HG02623 (cell line): Measurements from ENCODE around the gene BCOR.

ENCODE experiments used
- ATAC-seq: cut with Tn5 transposase; IDR thresholded peaks from one replicate; pipeline ENCODE4 v1.9.1; 2021; ENCODE audit warnings: moderate library complexity; ENCODE audit not compliant: unreplicated experiment

BCOR gene

DNA sequence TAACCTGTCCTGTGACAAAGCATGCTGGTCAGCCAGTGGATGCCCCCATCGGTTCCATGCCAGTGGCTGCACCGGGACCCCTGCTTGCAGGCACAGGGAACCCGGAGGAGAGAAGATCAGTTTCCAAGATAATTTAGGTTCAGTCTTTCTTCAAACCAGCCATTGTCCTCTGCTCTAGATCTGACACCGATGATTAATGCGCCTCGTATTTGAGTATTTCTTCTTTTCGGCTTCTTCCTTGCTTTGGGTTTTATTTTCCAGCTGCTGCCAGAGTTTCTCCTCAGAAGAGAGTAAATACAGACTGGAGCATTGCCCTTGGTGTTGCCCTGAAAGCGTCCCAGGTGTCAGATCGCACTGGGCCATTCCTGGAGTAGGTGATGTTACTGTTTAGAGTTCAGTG lies 19.2 kb upstream of the BCOR start:
- no peak for ATAC-seq

DNA sequence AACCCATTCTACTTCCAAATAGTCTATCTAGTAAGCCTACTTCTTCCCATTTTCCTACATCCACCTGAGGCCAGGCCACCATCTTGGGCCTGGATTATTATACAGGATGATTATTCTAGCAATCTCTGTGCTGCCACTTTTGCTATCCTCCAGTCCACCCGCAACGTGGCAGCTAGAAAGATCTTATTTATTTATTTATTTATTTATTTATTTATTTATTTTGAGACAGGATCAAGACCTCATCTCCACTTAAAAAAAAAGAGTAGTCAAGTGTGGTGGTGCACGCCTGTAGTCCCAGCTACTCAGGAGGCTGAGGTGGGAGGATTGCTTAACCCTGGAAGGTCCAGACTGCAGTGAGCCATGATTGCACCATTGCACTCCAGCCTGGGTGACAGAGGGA lies 15.2 kb upstream of the BCOR start:
- ATAC-seq = no peak

DNA sequence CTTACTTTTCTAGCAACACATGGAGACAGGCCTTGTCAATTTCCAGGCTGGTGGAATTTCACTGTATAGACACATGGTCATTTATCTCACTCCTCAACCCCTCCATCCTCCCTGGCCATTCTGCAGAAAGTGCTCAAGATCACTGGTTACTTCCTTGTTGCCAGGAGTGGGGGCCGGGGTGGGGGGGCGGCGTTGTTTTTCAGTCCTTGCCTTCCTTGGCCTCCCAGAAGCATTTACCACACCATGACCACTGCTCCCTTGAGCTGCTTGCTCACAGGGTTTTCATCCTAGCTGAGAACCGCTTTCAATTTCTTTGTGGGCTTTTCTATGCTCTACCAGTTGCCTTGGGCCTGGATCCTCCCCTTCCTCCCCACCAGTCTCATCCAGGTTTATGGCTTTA lies 14.1 kb upstream of the BCOR start:
- no peak for ATAC-seq

DNA sequence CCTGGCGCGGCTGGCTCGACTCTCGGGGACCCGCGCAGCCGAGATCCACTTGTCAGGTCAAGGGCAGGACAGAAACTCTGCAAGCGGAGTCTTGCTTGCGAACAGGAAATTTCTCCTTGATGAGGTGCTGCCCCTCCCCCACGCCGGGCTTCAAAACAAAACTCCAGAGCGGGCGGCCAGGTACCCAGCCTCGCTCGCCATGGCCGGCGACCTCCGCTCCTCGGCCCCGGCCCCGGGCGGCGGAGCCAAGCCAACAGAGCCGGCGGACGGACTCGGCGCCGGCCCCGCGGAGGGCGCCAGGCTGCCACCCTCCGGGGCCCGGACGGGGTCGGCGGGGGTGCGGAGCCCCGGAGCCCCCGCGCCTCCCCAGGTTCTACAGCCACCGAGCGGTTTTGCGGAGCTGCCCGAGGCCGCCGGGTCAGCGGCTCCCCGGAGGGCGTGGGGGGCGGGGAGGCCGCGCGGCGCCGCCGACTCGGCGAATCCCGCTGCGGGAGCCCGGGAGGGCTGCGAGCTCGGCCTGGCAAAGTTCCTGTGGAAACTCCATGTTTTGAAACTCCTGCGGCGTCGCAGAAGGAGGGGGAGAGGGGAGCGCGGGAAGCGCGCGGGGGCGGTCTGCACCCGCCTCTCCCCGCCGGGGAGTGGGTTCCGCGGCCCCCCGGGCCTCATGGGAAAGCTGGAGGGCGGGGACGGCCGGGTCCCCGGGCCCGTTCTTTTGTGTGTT lies 11.7 kb upstream of the BCOR start:
- ATAC-seq = no peak

DNA sequence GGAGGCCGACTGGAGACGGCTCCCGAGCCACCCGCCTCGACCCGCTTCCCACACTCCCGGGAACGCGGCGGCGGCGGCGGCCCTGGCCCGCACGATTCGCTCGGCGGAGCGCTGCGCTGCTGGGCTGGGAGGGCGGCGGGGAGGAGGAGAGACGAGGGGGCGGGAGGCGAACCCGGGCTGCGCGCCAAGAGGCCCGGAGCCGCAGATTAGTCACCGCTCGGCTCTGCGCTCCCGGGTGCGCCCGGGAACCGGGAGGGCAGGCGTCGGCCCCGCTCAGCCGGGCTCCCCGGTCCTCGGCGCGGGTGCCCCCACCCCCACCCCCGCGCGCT lies 11.2 kb upstream of the BCOR start:
- no peak for ATAC-seq

DNA sequence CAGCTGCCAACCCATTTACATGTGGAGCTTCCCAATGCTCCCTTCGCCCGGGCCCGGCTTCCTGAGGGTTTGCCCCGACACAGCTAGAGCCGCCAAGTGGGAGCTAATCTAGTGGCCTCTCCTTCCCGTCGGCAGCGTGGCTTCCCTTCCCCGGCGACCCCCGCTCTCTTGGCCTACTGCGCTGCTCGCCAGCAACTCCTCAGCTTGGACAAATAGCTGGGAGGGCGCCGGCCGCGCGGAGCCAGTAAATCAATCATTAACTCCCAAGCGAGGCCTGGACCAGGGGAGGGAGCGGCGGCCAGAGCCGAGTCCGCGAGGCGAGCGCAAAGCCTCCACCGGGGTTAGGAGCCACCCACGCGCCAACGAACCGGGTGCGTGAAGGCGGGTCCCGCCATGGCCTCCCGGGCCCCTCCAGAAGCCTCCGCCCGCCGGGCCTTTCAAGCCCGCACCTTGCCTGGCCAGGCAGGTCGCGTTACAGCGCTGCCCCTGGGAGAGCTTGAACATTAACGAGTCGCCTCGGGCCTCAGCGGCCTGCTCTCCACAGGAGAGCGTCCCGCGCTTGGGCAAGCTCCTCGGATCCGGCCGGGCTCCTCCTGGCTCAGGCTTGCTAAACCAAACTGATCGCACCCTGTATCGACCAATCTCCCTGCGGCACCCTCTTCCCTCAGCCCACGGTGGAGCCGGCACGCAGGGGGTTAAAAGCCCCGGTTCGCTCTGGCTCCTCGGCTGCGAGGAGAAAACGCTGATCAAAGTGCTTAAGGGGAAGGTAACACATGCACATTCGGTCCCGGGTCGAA lies 10.6 kb upstream of the BCOR start:
- ATAC-seq = no peak

DNA sequence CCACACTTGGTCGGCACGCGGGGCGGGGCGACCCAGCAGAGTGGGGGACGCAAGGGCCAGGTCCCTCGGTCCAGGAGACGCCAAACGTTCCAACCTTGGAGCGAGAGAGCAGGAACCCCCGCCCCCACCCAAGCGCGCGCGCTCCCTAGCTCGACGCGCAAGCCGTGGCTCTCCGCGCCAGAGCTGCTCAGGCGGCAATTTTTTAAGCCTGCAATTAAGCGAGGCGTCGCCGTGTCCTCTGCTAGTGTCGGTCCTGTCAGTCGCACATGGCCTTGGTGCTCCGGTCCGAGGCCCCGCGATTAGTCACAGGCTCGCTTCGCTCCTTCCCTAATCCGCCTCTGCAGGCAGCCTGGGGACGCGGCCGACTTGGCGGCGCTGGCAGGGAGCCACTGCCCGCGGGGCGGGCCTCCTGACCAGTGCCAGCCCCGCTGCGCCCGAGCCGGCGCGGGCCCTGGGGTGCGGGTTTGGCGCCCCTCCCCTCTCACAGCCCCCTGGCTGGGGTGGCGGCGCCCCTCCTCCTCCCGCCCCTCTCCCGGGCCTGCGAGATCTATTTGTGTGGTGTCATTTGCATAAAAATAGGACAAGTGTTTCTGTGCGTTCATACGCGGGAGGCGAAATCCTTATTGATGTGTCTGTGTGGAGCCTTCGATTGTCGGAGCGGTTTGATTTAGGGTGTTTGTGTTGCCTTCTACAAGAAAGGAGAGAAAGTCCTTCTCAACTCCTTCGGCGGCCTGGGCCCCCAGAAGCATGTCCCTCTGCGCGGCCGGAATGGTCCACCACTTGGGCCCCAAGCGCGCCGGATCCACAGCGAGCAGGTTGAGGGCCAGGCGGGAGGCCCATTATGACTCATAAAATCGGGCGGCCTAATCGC lies 9.8 kb upstream of the BCOR start:
- no peak for ATAC-seq

DNA sequence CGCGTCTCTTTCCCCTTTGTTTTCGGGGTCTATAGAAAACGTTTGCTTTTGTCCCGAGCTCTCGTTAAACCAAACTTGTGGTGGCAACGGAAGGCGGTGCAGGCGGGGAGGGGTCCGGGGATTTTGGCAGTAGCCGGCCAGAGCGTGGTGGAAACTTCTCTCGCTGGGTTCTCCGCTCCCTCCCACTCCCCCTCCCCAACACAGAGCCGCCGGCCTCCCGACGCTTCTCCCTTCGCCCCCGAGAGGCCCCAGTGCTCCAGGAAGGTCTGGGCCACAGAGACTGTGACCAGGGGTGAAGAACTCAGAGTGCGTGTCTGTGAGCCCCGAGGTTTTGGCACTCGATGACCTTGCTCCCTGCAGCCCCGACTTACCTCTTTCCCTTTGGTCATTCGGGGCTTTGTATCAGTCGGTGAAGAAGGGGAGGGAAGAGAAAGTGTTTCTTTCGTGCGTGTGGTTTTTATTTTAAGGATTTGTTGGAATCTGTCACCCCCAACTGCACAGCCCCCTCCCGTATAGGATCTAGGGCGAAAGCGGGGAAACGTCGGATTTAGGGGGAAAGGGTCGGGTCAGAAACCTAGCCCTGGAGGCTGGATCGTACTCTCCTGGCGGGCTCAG lies 9.0 kb upstream of the BCOR start:
- no peak for ATAC-seq

DNA sequence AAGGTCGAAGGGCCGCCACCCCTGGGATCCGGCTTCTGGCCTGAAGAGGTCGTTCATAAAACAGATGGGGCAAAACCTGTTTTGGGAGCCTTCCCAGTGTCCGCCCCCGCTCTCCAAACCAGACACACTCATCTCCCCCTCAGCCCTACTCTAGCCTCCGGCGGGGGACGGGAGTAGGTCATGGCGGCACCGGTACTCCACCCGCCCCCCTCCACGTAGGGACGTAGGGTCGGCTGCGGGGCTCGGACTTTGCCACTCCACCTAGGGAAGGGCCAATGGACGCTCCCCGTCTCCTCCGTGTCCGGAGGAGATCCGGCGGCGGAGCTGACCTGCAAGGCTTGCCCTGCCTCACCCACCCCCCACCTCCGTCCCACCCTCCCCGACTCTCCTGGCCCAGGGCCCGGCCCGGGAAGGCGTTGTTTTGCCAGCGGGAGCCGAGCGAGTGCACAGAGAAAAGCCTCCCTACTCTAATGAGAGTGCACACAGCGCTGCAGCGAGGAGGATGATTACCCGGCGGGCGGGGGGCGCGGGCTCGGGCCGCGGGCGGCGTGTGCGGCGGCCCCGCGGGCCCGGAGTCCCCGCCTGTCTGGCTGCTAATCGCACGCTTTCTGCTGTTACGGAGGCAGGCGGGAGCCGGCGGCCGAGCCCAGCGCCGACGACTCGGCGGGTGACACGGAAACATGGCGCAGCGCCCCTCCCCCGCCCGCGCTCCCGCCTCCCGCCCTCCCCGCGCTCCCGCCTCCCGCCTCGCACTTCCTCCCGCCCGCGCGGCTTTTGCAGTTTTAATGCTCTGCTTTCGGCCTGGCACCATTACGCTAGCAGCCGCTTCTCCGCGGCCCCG lies 8.3 kb upstream of the BCOR start:
- ATAC-seq = no peak

DNA sequence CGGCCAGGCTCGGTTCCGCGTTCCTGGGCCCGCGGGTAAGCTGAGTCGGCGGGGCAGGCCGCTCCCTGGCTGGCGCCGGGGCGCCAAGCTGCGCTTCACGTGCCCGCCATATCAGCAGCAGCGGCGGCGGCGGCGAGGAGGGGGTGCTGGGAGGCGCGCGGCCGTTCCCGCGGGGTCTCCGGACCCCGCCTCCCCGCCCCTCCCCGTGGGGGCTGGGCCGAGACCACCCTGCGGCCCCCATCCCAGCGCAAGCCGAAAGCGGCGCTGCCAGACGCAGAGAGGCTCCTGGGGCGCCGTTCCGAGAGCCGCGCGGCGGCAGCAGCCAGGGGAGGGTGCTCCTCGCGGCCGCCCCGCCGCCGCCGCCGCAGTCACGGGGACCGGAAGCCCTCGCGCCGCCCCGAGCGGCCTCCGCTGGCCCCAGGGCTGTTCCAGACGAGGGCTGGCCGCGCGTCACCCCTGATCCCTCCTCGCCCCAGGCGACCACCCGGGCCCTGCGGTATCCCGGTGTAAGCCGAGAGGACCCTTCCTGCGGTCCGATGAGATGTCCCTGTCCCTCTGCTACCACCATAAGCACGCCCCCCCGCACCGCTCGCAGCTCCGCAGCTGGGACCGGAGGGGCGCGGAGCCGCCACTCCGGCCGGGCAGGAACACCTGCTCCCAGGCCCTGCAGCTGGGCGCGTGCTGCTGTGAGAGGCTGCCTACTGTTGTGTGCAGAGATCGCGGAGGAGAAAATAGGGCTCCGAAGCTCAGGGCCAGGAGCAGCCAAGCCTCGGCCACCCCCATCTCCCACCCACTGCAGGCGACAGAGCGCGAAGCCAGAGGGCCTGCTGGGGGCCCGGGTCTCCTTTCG lies 7.5 kb upstream of the BCOR start:
- ATAC-seq = no peak

DNA sequence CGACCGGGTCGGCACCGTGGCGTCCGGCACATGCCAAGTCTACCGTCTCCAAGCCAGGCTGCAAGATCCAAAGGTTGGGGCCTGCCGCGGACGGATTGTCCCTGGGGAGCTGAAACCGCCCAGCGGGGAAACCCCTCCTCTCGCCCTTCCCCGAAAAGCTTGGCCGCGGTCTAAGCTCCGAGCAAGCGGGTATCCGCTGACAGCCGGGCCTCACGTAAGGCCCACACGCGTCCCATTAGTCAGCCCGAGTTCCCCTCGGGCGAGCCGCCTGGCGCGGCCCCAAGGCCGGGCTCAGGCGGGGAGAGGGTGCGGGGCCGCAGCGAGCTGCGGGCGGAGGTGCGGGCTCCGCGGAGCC lies 6.8 kb upstream of the BCOR start:
- ATAC-seq = no peak

DNA sequence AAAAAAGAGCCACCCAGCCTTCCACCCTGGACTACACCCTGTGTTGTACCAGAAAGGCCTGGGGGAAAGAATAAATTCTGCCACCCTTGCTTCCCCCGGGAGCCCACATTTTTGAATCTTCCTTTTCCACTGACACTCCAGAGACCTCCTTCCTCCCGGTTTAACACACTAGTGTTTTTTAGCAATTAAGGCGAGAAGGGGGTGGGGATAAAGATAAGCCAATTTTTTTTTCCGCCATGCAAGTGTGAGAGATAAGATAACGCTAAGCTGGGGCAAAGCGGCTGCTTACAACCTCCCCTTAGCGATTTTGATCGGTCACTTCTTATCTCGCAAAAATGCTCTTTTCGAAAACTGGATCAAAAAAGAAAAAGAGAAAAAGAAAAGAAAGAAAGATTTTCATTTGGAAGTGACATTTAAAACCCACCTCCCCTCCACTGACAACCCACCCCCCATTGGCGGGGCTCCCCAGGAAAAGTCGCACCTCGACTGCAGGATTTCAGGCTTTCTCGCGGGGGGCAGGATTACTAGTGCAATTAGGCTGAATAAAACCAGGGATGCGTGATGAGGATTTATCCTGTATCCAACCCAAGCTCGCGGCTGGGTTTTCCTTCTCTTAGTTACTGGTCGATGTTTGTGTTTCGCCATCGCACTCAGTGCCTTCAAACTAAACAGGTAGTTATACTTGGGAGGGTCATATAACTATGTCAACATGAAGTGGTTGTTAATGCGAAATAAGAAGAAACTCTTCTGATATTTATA lies 6.0 kb upstream of the BCOR start:
- no peak for ATAC-seq

DNA sequence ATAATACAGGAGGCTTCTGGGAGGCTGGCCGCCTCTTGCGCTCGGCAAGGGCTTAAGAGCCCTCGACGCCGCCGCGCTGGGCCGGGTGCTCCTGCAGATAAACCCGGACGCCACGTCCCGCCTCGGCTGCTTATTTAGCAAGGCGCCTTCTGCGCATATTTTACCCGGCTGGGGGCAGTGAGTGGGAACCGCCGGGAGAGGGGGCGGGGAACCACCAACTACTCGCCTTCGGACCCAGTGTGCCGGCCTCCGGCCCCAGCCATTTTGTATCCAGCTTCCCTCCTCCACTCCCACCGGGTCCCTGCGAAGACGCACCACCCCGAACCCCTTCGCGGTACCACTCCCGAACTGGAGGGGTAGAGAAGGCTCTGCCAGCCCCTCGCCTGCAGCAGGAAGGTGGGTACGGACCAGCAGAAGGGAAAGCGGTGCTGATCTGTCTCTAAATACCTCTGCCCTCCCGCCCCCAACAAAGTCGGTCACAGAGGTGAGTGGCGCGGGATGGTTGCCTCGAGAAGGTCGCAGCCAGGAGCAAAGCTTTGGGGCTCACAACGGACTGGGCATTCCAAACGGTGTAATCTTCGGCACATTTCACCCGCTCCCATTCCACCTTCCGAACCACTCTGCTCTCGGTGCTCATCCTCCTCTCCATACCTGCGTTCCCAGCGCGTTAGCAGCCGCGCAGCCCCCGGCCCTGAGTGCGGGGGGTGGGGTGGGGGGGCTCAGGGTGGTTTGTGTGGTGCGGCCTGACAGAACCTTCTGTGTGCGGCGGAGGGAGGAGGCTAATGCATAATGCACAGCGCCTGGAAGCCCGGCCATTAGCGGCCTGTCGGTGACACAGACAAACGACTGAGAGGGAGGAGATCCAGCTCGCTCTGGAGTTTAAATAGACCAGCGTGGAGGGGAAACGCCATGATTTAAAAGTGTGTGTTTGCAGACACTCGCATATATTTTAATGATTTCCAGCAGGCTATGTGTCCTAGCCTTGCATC lies 4.9 kb upstream of the BCOR start:
- ATAC-seq = no peak

DNA sequence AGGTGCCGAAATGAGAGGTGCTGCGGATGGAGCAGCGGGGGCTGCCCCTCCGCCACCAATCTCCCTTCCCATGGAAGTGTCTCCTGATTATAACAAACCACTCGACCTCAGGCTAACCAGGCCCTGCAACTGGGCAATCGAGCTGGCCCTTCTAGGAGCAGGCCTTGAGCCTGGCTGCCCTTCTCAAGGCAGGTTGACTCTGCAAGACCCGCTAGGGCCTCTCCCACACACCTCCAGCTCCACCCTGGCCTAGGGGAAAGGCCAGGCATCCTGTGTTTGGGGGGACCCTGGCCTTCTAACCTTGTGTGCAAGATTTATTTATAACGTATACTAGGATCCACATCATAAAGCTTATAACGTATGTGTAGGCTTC lies 3.7 kb upstream of the BCOR start:
- ATAC-seq = no peak

DNA sequence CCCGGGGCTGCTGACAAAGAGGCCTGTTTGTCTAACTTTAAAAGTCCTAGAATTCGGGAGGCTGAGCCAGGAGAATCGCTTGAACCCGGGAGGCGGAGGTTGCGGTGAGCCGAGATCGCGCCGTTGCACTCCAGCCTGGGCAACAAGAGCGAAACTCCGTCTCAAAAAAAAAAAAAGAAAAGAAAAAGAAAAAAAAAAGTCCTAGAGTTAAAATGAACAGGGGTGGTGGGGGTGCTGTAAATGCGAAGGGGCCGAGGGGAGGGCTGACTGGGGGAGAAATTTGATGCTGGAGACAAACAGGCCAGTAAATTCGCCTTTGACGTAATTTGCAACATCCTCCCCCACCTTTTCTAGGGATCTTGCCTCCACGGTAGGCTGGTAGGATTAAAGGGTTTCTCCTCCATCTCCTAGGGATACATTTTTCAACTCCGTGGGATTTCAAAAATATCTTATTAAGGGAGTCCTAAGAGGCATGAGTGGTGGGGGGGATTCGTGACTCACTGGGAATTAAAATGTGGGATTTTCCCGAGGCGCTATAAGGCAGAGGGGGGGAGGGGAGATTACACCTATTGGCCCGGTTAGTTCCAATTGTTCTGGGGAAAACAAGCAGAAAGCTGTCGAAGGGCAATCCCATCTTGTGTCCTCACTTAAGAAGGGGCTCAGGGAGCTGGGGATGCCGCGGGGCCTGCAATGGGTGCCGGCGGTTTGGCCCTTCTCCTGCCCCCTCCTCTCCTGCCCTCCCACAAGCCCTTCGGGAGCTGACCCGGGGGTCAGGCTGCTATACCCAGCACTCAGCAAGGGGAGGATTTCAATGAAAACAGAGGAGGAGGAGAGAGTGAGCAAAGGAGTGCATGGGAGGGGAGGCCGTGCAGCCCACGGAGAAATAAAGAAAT lies 3.0 kb upstream of the BCOR start:
- no peak for ATAC-seq

DNA sequence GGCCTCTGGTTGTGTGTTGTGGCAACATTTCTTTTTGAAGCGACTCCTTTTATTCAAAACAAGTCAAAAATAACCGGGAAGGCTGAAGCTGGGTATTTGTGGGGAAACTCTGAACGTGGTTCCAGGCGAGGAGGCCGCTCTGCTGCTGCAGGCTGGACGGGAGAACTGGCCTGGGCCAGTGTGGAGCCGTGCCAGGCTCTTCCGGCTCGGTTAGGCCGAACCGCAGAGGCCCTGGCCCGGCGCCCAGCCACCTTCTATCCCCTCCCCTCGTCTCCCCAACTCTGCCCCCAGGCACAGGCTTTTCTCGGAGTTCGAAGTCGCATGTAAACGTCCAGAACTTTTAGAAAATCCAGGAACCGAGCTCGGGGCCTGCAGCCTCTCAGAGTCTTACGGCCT lies 2.4 kb upstream of the BCOR start:
- ATAC-seq = no peak
